GM19372 (cell line): ENCODE data around the gene MCUR1.
"Not testable (repeated sequence)": the region's sequence is repeated elsewhere in the genome, so short reads cannot be mapped to it uniquely, and the experiment has no call there.

ENCODE experiments used
- ATAC-seq: cut with Tn5 transposase; IDR thresholded peaks from one replicate; pipeline ENCODE4 v1.9.1; 2021; ENCODE audit warnings: mild to moderate bottlenecking, low read depth, moderate library complexity; ENCODE audit not compliant: unreplicated experiment

Gene MCUR1

GRCh38 chr6:13788820-13789219, 25.5 kb downstream of the MCUR1 start:
- ATAC-seq = no peak

GRCh38 chr6:13787137-13787536, 27.2 kb downstream of the MCUR1 start:
- ATAC-seq = no peak

DNA sequence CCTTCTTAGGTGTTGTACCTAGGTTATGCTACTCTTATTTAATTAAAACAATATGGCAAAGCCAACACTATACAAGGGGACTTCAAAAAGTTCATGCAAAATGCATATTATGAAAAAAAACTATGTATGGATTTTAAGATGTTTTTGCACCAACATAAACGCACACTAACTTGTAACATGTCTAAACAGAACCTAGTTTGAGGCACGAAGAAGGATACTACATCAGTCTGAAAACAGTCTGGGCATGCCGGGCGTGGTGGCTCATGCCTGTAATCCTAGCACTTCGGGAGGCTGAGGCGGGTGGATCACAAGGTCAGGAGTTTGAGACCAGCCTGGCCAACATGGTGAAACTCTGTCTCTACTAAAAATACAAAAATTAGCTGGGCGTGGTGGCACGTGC, 34.2 kb downstream of the MCUR1 start:
- not testable (repeated sequence) for ATAC-seq

- ATAC-seq = no peak
These were observed 36.3 kb downstream of the MCUR1 start for GRCh38 chr6:13778028-13778427.

GRCh38 chr6:13776602-13777001, 37.8 kb downstream of the MCUR1 start:
- ATAC-seq = no peak

DNA sequence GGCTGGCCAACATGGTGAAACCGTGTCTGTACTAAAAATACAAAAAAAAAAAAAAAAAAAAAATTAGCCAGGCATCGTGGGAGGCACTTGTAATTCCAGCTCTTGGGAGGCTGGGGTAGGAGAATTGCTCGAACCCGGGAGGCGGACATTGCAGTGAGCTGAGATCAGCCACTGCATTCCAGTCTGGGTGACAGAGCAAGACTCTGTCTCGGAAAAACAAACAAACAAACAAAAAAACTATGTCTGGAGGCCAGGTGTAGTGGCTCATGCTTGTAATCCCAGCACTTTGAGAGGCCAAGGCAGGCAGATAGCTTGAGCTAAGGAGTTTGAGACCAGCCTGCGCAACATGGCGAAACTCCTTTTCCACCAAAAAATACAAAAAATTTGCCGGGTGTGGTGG, 38.9 kb downstream of the MCUR1 start:
- ATAC-seq = not testable (repeated sequence)

DNA sequence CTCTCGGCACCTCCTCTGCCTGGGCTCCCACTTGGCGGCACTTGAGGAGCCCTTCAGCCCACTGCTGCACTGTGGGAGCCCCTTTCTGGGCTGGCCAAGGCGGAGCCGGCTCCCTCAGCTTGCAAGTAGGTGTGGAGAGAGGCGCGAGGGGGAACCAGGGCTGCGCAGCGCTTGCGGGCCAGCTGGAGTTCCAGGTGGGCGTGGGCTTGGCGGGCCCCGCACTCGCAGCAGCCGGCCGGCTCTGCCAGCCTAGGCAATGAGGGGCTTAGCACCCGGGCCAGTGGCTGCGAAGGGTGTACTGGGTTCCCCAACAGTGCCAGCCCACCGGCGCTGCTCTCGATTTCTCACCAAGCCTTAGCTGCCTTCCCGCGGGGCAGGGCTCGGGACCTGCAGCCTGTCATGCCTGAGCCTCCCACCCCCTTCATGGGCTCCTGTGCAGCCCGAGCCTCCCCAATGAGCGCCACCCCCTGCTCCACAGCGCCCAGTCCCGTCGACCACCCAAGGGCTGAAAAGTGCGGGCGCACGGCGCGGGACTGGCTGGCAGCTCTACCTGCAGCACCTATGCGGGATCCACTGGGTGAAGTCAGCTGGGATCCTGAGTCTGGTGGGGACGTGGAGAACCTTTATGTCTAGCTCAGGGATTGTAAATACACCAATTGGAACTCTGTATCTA, 41.9 kb downstream of the MCUR1 start:
- not testable (repeated sequence) for ATAC-seq

GRCh38 chr6:13769655-13770053, 44.7 kb downstream of the MCUR1 start:
- no peak for ATAC-seq

- no peak for ATAC-seq
These were observed 45.2 kb downstream of the MCUR1 start for GRCh38 chr6:13769034-13769654.

DNA sequence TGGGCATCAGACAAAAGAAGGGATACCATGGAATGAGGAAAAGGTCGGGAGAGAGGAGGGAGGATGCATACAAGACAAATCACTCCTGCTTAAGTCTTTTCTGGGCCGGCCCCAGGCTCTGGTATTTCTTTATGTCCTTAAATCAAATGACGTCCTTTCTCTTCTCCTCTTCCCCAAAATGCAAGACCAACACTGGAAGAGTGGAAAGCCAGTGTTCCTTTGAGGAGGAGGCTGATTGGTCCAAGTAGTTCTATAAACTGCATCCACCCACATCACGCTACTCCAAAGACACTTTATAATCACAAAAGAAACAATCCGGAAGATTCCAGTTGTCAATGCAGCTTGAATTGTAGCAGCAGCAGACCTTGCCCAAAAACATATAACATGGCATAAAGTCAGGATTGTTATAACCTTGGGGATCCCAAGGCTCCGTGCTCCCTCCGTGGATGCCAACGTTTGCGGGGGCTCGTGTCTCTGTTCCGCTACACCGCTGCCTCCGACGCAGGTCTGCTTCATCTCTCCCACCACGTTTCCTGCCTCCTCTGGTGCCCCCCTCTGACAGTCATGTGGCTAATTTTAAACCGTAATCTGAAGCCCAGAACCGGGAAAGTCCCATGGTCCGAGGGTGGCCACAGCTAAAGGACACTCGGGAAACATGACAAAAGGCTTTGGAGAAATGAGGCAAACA, 47.1 kb downstream of the MCUR1 start:
- ATAC-seq = no peak

GRCh38 chr6:13766201-13766634, 48.1 kb downstream of the MCUR1 start:
- no peak for ATAC-seq

DNA sequence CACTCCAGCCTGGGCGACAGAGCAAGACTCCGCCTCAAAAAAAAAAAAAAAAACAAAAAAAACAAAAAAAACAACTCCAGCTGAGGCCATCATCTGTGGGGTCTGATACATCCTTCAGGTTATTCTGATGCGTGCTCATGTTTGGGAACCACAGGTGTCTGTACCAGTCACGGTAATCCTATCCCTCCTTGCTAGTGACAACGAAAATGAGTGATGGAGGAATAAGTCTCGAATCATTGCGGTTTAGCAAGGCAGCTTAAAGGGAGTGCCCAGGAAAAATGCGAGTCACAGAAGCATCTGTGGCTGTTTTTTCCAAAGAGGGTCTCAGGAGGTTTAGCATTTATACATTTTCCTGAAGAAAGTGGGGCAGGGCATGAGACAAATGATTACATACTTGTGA, 48.8 kb downstream of the MCUR1 start:
- no peak for ATAC-seq

- no peak for ATAC-seq
These were observed 49.4 kb downstream of the MCUR1 start for GRCh38 chr6:13764996-13765395.

DNA sequence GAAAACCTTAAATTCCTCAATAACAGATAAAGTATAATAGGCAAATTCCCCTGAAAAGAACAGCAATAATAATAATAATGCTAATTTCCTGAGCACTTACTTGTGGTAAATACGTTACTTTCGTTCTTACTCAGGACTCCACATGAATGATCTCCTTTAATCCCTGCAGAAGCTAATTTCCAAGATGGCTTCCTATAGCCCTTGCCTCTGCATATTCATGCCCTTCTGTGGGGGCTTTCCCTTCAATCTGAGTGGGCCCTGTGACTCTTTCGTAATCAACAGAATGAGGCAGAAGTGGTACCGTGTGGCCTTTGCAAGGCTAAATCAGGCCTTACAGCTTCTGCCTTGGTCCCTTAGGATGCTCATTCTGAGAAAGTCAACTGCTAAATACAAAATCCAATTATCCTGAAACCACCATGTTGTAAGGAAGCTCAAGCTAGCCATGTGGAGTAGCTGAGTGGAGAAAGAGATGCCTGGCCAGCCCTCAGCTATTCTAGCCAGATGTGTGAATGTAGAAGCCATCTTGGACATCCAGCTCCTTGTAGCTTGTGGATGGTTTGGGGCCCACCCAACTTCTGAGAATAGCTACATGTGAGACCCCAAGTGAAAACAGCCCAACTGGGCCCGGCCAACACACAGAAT, 50.5 kb downstream of the MCUR1 start:
- no peak for ATAC-seq

DNA sequence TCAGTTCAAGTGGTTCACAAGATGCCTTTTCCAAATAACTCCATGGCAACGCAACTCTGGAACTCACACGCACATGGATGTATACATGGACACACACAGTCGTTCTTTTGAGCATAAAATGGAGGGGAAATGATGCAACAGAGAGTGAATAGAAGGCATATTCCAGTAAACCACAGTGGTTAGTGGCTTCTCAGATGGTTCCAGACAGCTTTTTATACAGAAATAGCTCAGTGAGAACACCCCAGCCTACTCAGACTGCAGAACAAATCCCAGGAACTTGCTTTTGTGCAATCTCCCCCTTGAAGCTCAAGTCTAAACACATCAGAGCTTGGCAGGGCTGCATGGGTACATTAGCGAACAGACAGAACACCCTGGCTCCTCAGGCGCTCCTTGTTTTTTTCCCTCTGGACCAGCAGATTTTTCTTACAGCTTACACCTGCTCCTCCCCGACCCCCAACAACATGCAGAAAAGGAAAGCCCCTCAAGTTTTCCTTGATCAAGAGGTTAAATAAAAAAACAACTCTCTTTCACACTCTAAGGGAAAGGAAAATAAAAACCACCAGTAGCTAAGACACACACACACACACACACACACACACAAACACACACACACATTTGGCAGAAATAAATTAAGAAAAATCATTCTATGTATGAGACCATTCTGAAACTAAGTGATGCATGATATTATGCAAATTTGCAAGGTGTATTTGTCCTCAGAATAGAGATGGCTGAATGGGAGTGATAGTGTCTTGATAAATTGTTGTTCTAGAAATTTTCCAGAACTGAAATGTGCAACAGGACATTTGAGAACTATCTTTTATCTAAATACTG, 51.5 kb downstream of the MCUR1 start:
- no peak for ATAC-seq

DNA sequence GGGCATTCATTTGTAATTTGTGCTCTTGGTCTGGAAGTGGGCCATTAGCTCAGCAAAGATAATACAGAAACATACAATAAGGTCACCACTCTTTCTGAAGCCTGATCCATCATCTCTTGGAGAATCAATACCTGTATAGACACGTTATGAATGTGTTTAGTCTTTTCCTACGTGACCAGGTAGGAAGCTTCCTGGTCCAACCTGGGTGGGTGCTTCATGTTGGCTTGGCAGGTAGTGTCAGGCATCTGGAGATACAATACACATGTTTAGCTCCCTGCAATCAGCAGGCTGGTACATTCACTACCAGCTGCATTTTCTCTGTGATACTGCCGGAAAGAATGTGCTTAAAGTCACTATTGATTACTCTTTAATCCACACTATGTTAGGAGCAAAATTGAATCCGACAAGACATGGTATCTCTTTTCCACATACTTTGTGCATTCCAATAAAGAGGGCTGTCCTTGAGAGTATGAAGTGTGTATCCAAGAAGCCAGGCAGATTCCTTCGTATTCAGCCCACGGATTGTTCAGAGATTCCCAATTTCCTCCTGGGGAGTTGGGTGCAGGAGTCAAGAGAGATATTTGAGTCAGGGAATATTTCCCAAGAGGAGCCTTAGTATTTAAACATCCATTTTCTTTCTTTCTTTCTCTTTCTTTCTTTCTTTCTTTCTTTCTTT, 52.9 kb downstream of the MCUR1 start:
- ATAC-seq = no peak

- no peak for ATAC-seq
These were observed 53.8 kb downstream of the MCUR1 start for GRCh38 chr6:13760307-13761304.

DNA sequence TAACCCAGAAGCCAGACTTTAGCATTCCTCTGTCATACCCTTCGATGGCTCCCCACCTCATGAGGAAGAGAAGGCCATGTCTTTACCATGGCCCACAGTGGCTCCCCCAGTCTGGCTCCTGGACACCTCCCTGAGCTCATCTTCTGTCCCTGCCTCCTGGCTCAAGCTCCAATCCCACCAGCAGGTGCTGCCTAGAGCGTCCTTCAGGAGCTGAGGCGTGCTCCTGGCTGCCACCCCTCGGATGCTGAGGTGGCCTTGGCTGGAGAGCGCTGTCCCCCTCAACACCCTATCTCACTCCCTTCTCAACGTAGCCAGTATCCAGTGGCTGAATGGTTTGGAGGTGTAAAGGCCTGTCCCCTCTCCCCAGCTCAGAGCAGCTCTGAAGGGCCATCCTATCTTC, 55.3 kb downstream of the MCUR1 start:
- no peak for ATAC-seq

DNA sequence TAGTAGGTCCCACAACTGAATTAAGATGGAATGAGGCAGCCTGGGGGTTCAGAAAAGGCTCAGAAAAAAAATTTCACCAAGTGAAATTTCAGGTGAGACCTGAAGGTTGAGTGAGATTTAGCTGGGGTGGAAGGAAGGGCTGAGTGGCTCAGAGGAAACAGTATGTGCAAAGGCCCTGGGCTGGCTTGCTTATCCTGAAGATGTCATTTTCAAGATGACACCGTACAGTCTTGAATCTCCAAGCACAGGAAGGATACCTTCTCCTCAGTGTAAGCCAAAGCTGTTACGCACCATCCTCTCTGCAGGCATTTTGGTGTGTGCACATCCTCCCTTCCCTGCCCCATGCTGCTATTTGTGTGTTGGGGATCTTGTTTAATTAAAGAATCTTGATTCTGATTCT, 59.7 kb downstream of the MCUR1 start:
- ATAC-seq = no peak
